Activated naive CD8-positive, alpha-beta T cell treated with anti-CD3 and anti-CD28 coated beads, Interleukin-2, amount 10 ng/mL, durations not matched to agents 7 days and 5 days (primary cell): ENCODE results near the gene TCF7L2. TPM values are rescaled to one million over a fixed set of nuclear protein-coding genes. Genes with fewer than 3 reads are reported as not detected.

ENCODE experiments used
- ATAC-seq: fragments of 150-1000 bp; cut with Tn5 transposase; one replicate; pipeline ENCODE4 v1.10.0; 2021; ENCODE audit warnings: low read depth, moderate library complexity
- POLR2A ChIA-PET: fragments of 350-600 bp; sonication (Branson Sonifier 250); formaldehyde crosslinking; loops from one replicate; lab custom pipeline; 2021; ENCODE audit warnings: antibody characterized with exemption; lab: Charles Lee
- DNase-seq: peaks from one replicate; pipeline ENCODE4 v3.0.0; 2021
- H3K27ac Mint-ChIP-seq: one replicate; pipeline ENCODE4 v1.8.0; 2022; ENCODE audit warnings: mild to moderate bottlenecking, mixed read lengths
- H3K27me3 Mint-ChIP-seq: one replicate; pipeline ENCODE4 v1.8.0; 2022; ENCODE audit warnings: mild to moderate bottlenecking, moderate library complexity, mixed read lengths
- H3K36me3 Mint-ChIP-seq: one replicate; pipeline ENCODE4 v1.8.0; 2021; ENCODE audit warnings: mild to moderate bottlenecking, mixed read lengths
- H3K4me1 Mint-ChIP-seq: one replicate; pipeline ENCODE4 v1.8.0; 2021; ENCODE audit warnings: mixed read lengths
- H3K4me3 Mint-ChIP-seq: one replicate; pipeline ENCODE4 v1.8.0; 2022; ENCODE audit warnings: mild to moderate bottlenecking, moderate library complexity, mixed read lengths
- H3K9me3 Mint-ChIP-seq: one replicate; pipeline ENCODE4 v1.8.0; 2021; ENCODE audit warnings: mixed read lengths
- total RNA-seq, 2 experiments: library from RNA; stranded (reverse); gene quantifications; one replicate each; pipeline ENCODE4 v1.2.3, GENCODE V29; 2021

Gene TCF7L2
- total RNA-seq, 2 experiments from 2014 or later, result 1.9 to 2.2 TPM

DNA sequence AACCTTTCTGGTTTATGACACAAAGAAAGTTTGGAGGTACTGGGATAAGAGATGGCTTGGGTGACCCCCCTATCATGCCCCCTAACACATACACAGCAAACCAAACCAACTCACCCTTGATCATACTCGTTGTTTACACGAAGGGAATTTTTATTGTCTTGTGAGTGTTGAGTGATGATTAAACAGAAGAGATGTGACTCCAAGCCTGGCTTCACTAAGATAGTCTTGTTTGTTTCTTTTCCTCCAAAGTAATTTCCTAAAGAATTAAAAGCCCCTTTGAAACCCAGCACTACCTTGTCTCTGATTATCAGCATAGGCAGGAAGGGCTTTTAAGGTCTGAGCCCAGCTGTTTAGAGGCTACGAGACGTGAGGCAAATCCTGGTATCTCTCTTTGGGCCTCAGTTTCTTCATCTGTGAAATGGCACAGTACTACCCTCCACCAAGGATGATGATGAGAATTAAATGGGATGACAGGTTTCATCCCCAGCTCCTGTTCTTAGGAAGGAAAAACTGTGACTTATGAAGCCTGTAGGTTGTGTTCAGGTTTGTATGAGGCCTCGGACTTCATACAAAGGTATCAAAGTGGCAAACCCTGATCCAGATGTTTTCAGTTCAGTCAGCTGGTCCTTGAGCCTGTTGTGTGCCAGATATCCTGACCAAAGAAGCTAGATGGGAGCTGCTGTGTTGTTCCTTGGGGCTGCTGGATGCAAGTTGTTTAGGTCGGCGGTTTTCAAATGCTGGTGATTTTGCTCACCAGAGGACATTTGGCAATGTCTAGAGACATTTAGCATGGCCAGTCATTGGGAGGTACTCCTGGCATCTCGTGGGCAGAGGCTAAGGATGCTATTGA lies 51.8 kb downstream of the TCF7L2 start:
- Mint-ChIP-seq H3K9me3 (peaks cover under 1% of the 10 kb centered on the region), H3K27me3 (peaks cover 74% of the 10 kb centered on the region), H3K4me3 (no peak overlapping the region), H3K27ac (no peak overlapping the region), H3K36me3 (no peaks in the 10 kb centered on the region), H3K4me1 (peaks cover 6% of the 10 kb centered on the region)
- no peak for ATAC-seq
- POLR2A ChIA-PET, result no interaction called here
- DNase-seq, result no peak

DNA sequence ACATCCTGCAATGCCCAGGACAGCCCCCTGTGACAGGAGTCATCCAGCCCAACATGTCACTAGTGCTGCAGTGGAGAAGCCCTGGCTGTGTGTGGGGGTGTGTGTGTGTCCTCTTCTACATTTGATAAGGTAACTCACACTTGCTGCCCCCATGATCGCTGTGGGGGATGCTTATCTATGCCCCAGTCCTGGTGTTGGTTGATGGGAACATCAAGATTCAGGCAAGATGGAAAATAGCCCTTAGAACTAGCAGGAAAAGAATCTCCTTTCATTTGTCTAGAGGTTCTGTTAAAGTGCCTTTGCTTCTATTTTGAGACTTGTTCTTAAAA lies 52.4 kb downstream of the TCF7L2 start:
- POLR2A ChIA-PET, result no interaction called here
- peaks cover 72% of the 10 kb centered on the region for H3K27me3 Mint-ChIP-seq
- no peak for ATAC-seq

DNA sequence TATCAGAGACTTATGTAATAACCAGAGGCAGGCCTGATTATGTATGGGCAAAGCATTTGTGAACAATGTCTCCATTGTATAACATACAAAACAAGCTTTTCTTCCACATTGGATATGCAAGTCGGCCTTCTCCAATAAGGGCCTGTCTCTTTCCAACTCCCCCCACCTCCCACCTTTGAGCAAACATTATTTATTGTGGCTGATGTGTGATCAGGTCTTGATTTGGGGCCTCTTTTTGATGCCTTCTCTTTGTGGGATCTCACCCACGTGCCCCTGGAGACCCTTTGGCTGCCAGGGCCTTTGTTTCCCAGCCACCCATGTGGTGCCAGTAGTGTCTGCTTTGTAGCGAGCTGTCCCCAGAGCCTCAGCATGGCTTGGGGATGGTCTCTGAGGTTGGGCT lies 53.0 kb downstream of the TCF7L2 start:
- no peak for DNase-seq
- Mint-ChIP-seq H3K27me3 (peaks cover 72% of the 10 kb centered on the region), H3K27ac (no peak overlapping the region), H3K4me3 (no peak overlapping the region), H3K36me3 (no peaks in the 10 kb centered on the region), H3K9me3 (no peaks in the 10 kb centered on the region), H3K4me1 (peaks cover 18% of the 10 kb centered on the region)
- no peak for ATAC-seq
- POLR2A ChIA-PET, result no interaction called here

More for the DNA sequence above, 52.4 kb downstream of the TCF7L2 start:
- Mint-ChIP-seq H3K9me3 (no peaks in the 10 kb centered on the region), H3K27ac (no peak overlapping the region), H3K4me3 (no peak overlapping the region), H3K4me1 (peaks cover 12% of the 10 kb centered on the region), H3K36me3 (no peaks in the 10 kb centered on the region)
- DNase-seq, result no peak

DNA sequence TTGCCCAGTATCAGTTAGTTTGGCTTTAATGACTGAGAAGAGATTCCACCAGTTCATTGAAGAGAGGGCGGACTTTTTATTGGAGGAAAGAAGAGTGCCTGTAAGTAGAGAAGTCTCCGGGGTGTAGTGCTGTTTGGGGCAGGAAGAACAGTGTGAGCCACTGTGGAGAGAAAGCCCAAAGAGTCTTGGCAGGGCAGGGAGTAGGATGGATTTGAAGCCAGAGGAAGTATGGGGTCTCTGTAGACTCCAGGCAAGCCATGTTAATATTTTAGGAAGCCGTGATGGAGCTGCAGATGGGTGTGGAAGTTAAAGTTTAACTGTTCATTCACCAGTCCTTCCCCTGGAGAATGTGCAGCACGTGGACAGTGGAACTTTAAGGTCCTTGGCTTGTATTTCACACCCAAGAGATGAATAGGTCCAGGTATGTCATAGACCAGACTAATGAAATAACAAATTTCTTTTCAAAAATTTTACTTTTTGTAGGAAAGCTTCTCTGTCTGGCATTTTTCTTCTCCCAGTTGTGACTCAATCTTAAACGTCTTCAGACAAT lies 54.1 kb downstream of the TCF7L2 start:
- no peak overlapping the region for H3K4me3 Mint-ChIP-seq
- H3K9me3 Mint-ChIP-seq, result no peaks in the 10 kb centered on the region
- H3K36me3 Mint-ChIP-seq, result no peaks in the 10 kb centered on the region
- peaks cover 72% of the 10 kb centered on the region for H3K27me3 Mint-ChIP-seq
- peaks cover 20% of the 10 kb centered on the region for H3K4me1 Mint-ChIP-seq
- ATAC-seq (no peak), DNase-seq (no peak)
- POLR2A ChIA-PET, result no interaction called here
- H3K27ac Mint-ChIP-seq, result no peak overlapping the region

DNA sequence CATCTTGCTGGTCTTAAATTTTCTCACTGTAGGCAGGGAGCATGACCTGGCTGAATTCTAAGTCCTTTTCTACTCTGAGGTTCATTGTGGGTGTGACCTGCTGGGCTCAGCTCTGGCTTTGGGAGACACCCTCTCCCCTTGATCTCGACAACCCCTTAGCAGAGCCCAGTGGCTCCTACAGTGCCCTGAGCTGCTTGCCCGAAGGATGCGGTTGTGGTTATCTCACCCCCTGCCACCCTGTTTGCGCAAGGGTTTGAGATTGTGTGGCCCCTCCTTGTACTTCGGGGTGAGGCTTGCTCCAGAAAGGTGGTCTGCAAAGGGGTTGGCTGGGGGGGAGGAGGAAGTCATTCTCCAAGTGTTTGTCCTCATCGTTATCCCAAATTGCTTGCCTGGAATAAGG lies 55.3 kb downstream of the TCF7L2 start:
- Mint-ChIP-seq H3K36me3 (no peaks in the 10 kb centered on the region), H3K27me3 (peaks cover 80% of the 10 kb centered on the region), H3K4me3 (no peak overlapping the region), H3K4me1 (peaks cover 20% of the 10 kb centered on the region), H3K9me3 (peaks cover 1% of the 10 kb centered on the region), H3K27ac (no peak overlapping the region)
- DNase-seq, result no peak
- no peak for ATAC-seq
- POLR2A ChIA-PET, result no interaction called here

DNA sequence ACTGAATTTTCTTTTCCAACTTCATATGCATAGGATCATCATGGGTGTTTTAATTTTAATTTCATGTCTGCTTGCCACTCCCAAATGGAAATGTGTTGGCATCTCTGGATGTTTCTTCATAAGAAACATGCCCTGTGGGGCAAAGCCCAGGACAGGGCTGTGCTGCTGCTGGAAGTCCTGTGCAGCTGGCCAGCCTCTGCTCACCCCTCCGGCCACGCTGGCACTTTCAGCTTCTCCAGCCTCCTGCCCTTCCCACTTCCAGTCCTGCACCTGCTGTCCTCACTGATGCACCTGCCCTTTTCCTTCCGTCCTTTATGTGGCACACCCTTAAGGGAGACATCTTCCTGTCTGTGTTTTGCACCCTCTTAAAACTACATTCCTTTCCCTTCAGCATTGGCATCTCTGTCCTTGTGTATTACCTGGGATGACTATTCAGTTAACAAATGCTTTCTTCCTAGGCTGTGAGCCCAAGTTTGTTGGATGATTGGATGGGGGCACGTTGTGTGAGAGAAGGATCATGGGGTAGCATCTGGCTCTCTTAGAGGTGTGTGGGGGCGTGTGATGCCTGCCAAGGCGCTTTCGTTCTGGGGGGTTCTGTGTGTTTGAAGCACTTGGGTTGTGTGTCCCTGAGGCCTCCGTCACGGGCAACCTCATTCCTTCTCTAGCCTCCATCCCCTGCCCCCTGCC lies 56.8 kb downstream of the TCF7L2 start:
- peaks cover 20% of the 10 kb centered on the region for H3K4me1 Mint-ChIP-seq
- no peaks in the 10 kb centered on the region for H3K36me3 Mint-ChIP-seq
- peak; percentile 46 for ATAC-seq
- H3K27ac Mint-ChIP-seq, result no peak overlapping the region
- DNase-seq, result no peak
- POLR2A ChIA-PET, result no interaction called here
- H3K9me3 Mint-ChIP-seq, result peaks cover 1% of the 10 kb centered on the region
- H3K27me3 Mint-ChIP-seq, result peaks cover 88% of the 10 kb centered on the region
- no peak overlapping the region for H3K4me3 Mint-ChIP-seq

DNA sequence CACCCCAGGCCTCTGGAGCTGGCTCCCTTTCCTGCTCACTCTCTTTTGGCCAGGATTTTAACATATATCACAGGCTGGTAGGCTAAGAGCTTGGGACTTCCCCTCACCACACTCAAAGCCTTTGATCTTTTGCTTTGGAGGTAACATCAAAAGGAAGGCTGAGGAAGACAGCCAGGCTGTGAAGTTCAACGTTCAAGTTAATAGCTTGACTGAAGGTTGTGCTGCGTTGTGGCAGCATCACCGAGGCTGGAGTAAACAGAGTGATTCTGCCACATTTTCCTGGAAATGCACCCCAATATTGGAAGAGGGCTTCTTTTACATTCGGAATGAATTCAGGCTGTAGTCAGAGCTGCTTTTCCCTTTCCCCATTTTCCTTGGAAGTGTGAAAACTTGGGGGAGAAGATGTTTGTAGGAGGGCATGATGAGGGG lies 57.3 kb downstream of the TCF7L2 start:
- no peaks in the 10 kb centered on the region for H3K36me3 Mint-ChIP-seq
- H3K27ac Mint-ChIP-seq, result no peak overlapping the region
- ATAC-seq (peak; percentile 97), DNase-seq (peak; percentile 40)
- peak overlapping the region; percentile 75 for H3K4me3 Mint-ChIP-seq
- H3K4me1 Mint-ChIP-seq, result peaks cover 20% of the 10 kb centered on the region
- POLR2A ChIA-PET, result no interaction called here
- peaks cover 87% of the 10 kb centered on the region for H3K27me3 Mint-ChIP-seq
- H3K9me3 Mint-ChIP-seq, result peaks cover 2% of the 10 kb centered on the region

DNA sequence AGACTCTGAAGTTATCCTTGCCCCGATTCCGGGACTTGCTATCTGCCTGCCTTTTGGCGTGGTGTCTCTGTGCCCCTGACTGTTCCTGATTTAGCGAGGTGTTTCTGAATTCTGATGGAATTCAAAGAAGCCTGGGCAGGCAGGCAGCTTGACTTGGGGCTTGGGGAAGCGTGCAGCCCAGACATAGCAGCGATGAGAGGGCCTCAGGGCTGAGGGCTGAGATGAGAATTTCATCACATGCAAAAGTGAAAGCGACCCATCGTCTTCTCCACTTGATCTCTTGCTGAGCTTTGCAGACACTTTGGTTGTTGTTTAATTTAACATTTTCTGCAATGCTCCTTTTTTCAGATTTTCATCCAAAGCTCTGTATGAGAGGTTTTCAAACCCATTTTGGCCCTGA lies 57.8 kb downstream of the TCF7L2 start:
- no peaks in the 10 kb centered on the region for H3K36me3 Mint-ChIP-seq
- POLR2A ChIA-PET, result no interaction called here
- peaks cover 2% of the 10 kb centered on the region for H3K9me3 Mint-ChIP-seq
- peaks cover 20% of the 10 kb centered on the region for H3K4me1 Mint-ChIP-seq
- peaks cover 90% of the 10 kb centered on the region for H3K27me3 Mint-ChIP-seq
- no peak for ATAC-seq
- no peak for DNase-seq
- no peak overlapping the region for H3K27ac Mint-ChIP-seq
- H3K4me3 Mint-ChIP-seq, result peak overlapping the region; percentile 75

DNA sequence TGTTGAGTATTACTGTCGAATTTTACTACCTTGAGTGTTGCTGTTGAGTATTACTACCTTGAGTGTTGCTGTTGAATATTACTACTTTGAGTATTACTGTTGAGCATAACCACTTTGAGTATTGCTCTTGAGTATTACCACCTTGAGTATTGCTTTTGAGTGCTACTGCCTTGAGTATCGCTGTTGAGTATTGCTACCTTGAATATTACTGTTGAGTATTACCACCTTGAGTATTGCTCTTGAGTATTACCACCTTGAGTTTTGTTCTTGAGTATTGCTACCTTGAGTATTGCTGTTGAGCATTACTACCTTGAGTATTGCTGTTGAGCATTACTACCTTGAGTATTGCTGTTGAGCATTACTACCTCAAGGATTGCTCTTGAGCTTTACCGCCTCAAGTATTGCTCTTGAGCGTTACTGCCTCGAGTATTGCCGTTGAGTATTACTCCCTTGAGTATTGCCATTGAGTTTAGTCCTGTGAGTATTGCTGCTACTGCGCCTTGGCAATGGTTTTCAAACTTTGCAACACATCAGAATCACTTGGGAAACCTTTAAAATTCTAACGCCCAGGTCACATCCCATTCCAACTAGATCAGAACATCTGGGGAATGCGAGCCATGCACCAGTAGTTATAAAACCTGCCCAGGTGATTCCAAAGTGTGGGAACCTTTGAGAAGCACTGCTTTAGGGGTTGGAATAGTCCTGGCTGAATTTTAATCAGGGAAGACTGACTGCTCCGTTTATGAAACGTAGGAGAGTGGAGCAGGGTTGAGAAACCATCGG lies 61.7 kb downstream of the TCF7L2 start:
- Mint-ChIP-seq H3K4me3 (no peak overlapping the region), H3K27me3 (peaks cover 78% of the 10 kb centered on the region), H3K36me3 (no peaks in the 10 kb centered on the region), H3K27ac (no peak overlapping the region), H3K4me1 (peaks cover 14% of the 10 kb centered on the region), H3K9me3 (peaks cover 2% of the 10 kb centered on the region)
- POLR2A ChIA-PET, result no interaction called here
- DNase-seq (no peak), ATAC-seq (no peak)

DNA sequence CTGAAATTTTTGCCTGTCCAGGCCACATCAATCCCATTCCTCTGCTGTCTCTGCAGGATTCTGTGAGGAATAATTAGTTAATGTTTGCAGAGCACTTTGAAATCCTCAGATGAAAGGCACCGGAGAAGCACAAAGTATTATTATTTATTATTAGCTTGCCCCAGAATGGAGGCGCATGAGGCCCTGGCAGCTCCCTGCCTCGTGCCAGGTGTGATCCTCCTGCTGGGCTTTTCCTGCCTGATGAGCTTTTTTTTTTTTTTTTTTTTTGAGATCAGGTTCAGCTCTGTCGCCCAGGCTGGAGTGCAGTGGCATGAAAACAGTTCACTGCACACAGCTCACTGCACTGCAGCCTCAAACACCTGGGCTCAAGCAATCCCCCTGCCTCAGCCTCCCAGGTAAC lies 65.2 kb downstream of the TCF7L2 start:
- no peaks in the 10 kb centered on the region for H3K4me1 Mint-ChIP-seq
- no peak overlapping the region for H3K4me3 Mint-ChIP-seq
- no peaks in the 10 kb centered on the region for H3K36me3 Mint-ChIP-seq
- POLR2A ChIA-PET, result no interaction called here
- DNase-seq (no peak), ATAC-seq (no peak)
- H3K9me3 Mint-ChIP-seq, result peaks cover 1% of the 10 kb centered on the region
- no peak overlapping the region for H3K27ac Mint-ChIP-seq
- H3K27me3 Mint-ChIP-seq, result peaks cover 63% of the 10 kb centered on the region

DNA sequence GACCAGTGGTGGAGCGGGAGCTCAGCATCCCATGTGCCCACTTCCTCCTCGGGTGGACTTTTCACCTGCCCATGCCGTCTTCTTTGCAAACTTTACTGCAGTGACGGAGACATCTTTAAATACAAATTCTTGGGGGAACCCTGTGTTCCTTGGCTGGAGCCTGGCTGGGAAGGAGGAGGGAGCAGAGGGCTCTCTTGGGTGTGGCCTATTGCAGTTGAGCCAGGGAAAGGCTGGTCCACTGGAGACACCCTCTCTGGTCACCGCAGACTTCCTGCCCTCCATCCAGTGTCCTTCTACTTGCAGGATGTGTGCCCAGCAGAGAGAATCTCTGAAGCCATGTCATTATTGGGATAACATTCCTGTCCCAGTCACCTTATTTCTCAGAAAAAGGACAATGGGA lies 67.3 kb downstream of the TCF7L2 start:
- ATAC-seq, result no peak
- Mint-ChIP-seq H3K4me3 (no peak overlapping the region), H3K4me1 (no peaks in the 10 kb centered on the region), H3K27ac (no peak overlapping the region), H3K27me3 (peaks cover 51% of the 10 kb centered on the region), H3K36me3 (no peaks in the 10 kb centered on the region), H3K9me3 (no peaks in the 10 kb centered on the region)
- POLR2A ChIA-PET, result no interaction called here
- DNase-seq, result no peak

DNA sequence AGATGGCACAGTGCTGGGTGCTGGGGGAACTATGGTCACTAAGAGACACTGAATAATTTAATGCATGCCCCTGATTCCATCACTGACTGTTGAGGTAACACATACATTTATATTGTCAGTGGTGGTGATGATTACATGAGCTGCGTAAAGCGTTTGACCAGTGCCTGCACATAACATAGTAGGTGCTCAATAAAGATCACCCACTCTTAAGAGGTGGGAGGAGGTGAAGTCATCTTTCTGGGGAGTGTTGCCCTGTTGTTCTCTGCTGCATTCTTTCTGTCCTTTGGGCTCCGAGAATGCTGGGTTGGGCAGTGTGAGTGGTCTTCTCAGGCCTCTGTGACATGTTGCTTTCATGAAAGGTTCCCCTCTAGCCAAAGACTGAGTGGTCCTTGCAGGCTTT lies 68.0 kb downstream of the TCF7L2 start:
- Mint-ChIP-seq H3K9me3 (no peaks in the 10 kb centered on the region), H3K4me3 (no peak overlapping the region), H3K27ac (no peak overlapping the region), H3K4me1 (no peaks in the 10 kb centered on the region), H3K27me3 (peaks cover 44% of the 10 kb centered on the region), H3K36me3 (no peaks in the 10 kb centered on the region)
- POLR2A ChIA-PET, result no interaction called here
- DNase-seq (no peak), ATAC-seq (no peak)

DNA sequence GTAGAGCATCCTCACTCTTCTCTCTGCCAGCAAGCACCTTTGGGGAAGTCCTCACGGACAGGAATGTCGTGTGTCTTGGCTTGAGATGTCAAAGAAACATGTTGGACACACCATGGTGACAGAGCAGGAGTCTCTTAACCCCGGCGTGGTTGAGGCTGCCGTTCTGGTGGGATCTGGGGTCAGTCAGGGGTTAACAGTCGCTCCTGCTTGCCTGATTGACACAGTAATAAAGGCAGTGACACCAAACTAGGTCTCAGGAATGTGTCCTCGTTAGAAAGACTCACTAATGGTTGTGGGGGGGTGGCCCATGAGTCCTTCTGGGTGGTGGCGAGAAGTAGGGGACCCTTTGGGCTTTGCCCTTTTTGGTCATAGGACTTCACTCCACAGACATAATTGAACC lies 69.0 kb downstream of the TCF7L2 start:
- H3K27ac Mint-ChIP-seq, result no peak overlapping the region

More for the DNA sequence above, 69.0 kb downstream of the TCF7L2 start:
- ATAC-seq, result no peak
- DNase-seq, result no peak
- H3K36me3 Mint-ChIP-seq, result no peaks in the 10 kb centered on the region
- H3K4me1 Mint-ChIP-seq, result no peaks in the 10 kb centered on the region
- H3K4me3 Mint-ChIP-seq, result no peak overlapping the region
- peaks cover 34% of the 10 kb centered on the region for H3K27me3 Mint-ChIP-seq
- H3K9me3 Mint-ChIP-seq, result no peaks in the 10 kb centered on the region
- POLR2A ChIA-PET, result no interaction called here
